Transverse colon (tissue), 3 donors: Measurements from ENCODE around the gene KLHDC9.

Experiments used
- CTCF ChIP-seq, 5 experiments: fragments of 200-600 bp in 3 of 5; fragments of 450-650 bp in 2 of 5; sonication (generic) in 3 of 5; IDR thresholded peaks; 1 replicate in 2 of 5; 2 replicates in 3 of 5; pipeline ENCODE4 v1.5.1; 2016 to 2017; ENCODE audit warnings: antibody characterized with exemption in 5 of 5, inconsistent platforms in 3 of 5, mild to moderate bottlenecking in 2 of 5, moderate library complexity in 1 of 5
- EP300 ChIP-seq: sonication (generic); formaldehyde crosslinking; IDR thresholded peaks from one replicate; pipeline ENCODE4 v1.6.1; 2017; ENCODE audit warnings: antibody characterized with exemption, low read depth

- TF ChIP-seq EP300, result no peak
- no peak for TF ChIP-seq CTCF (IDR thresholded peaks at IDR 0.05)
Measured at GRCh38 chr1:161121042-161121650, 23.0 kb downstream of the KLHDC9 start.
